WERI-Rb-1 (cell line): Measurements from ENCODE around the gene LBX1.

ENCODE experiments used
- DNase-seq: peaks from one replicate; pipeline ENCODE4 v3.0.0-alpha.2; 2020
- H3K27ac ChIP-seq: fragments of 250-450 bp; sonication (Bioruptor Pico); 2 replicates; pipeline ENCODE4 v1.5.1; 2020; ENCODE audit warnings: mild to moderate bottlenecking, moderate library complexity
- H3K27me3 ChIP-seq: fragments of 250-450 bp; sonication (Bioruptor Pico); 2 replicates; pipeline ENCODE4 v1.5.1; 2021; ENCODE audit warnings: mild to moderate bottlenecking, low read depth, moderate library complexity; ENCODE audit not compliant: insufficient read depth, severe bottlenecking
- H3K36me3 ChIP-seq: fragments of 250-450 bp; sonication (Bioruptor Pico); 2 replicates; pipeline ENCODE4 v1.5.1; 2020; ENCODE audit warnings: mild to moderate bottlenecking, moderate library complexity
- H3K4me3 ChIP-seq: 2 replicates; pipeline ENCODE4 v1.5.1; 2011; ENCODE audit warnings: low read depth, mild to moderate bottlenecking, control low read depth, low read length
- H3K9me3 ChIP-seq: fragments of 250-450 bp; sonication (Bioruptor Pico); 2 replicates; pipeline ENCODE4 v1.5.1; 2021; ENCODE audit warnings: mild to moderate bottlenecking, moderate library complexity; ENCODE audit not compliant: severe bottlenecking
- TF ChIP-seq, protein P1 (sequence below): IDR thresholded peaks from 2 replicates; pipeline ENCODE4 v1.5.1; 2011; ENCODE audit warnings: low read depth, mild to moderate bottlenecking, control low read depth, inconsistent platforms, low read length

Gene LBX1

GRCh38 chr10:101261702-101262101 lies 32.4 kb upstream of the LBX1 start:
- Histone ChIP-seq H3K27me3 (no peaks in the 10 kb centered on the region), H3K4me3 (peak overlapping the region; percentile 38; the same call in 1 of the 2 replicates), H3K9me3 (no peaks in the 10 kb centered on the region), H3K36me3 (no peaks in the 10 kb centered on the region), H3K27ac (peak overlapping the region; percentile 83)
- peak; percentile 20 for DNase-seq
- TF ChIP-seq, protein P1, sequence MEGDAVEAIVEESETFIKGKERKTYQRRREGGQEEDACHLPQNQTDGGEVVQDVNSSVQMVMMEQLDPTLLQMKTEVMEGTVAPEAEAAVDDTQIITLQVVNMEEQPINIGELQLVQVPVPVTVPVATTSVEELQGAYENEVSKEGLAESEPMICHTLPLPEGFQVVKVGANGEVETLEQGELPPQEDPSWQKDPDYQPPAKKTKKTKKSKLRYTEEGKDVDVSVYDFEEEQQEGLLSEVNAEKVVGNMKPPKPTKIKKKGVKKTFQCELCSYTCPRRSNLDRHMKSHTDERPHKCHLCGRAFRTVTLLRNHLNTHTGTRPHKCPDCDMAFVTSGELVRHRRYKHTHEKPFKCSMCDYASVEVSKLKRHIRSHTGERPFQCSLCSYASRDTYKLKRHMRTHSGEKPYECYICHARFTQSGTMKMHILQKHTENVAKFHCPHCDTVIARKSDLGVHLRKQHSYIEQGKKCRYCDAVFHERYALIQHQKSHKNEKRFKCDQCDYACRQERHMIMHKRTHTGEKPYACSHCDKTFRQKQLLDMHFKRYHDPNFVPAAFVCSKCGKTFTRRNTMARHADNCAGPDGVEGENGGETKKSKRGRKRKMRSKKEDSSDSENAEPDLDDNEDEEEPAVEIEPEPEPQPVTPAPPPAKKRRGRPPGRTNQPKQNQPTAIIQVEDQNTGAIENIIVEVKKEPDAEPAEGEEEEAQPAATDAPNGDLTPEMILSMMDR: 0 out of 2 replicates have a peak, but pooled peaks have one; percentile 4

DNA sequence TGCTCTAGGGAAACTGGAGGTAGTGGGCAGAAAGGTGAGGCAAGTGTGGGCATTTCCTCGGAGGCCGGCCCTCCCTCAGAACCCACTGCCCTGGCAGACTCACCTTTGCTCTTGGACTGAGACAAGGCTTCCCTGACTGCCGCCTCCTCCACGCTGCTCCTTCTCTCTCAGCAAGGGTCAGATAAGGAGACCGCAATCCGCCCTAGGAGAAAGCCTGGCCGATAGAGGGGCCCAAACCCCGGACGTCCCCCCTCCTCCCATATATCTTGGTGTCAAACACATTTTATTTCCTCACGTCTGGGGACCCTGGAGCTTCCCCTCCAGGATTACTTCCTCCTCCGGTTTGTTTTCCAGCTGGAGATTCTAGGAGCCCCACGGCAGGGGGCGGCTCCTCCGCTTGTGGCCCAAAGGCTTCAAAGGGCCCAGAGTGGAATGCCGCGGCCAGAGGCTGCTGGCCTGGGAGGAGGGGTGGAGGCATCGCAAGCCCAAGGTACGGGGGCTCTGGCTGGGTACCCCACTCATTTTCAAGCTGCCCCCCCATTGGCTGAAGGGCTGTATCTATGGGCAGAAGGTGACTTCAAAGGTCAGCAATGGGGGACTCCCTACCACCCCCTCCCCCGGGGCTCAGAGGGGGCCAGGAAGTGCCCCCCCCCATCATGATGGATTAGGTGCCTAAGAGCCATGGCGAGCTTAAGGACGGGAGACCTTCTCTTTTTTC lies 31.7 kb upstream of the LBX1 start:
- peak; percentile 71 for DNase-seq

GRCh38 chr10:101258179-101258885 lies 29.1 kb upstream of the LBX1 start:
- H3K9me3 ChIP-seq: no peaks in the 10 kb centered on the region
- H3K4me3 ChIP-seq: no peak overlapping the region
- H3K27me3 ChIP-seq: no peaks in the 10 kb centered on the region
- H3K36me3 ChIP-seq: no peaks in the 10 kb centered on the region
- peak; percentile 57 for DNase-seq
- no peak overlapping the region for H3K27ac ChIP-seq
- TF ChIP-seq, protein P1: no peak

More for the DNA sequence above, 31.7 kb upstream of the LBX1 start:
- H3K4me3 ChIP-seq: peak overlapping the region; percentile 38
- H3K27ac ChIP-seq: peak overlapping the region; percentile 83
- TF ChIP-seq, protein P1: no peak
- H3K27me3 ChIP-seq: no peaks in the 10 kb centered on the region
- H3K36me3 ChIP-seq: no peaks in the 10 kb centered on the region
- no peaks in the 10 kb centered on the region for H3K9me3 ChIP-seq

- H3K4me3 ChIP-seq: no peak overlapping the region
- TF ChIP-seq, protein P1: no peak
- no peak overlapping the region for H3K27ac ChIP-seq
- no peaks in the 10 kb centered on the region for H3K27me3 ChIP-seq
- no peaks in the 10 kb centered on the region for H3K9me3 ChIP-seq
- no peak for DNase-seq
- H3K36me3 ChIP-seq: no peaks in the 10 kb centered on the region
Measured at GRCh38 chr10:101257491-101257890, 28.2 kb upstream of the LBX1 start.

DNA sequence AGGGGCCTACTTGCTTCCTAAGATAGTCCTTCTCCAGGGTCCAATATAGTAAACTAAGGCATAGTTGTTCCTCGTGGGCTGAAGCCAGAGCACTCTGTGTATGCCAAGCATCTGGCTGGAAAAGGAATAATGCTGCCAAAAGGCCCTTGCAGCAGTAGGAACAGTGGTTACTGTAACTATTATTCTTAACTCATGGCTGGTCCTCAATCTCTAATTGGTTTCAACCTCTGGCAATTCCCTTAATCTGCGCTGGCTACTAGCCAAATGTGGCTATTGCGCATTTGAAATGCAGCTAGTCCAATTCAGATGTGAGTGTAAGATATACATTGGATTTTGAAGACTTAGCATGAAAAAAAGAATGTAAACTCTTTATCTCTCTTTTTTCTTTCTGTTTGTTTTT lies 27.8 kb upstream of the LBX1 start:
- no peak for DNase-seq
- H3K9me3 ChIP-seq: no peaks in the 10 kb centered on the region
- no peaks in the 10 kb centered on the region for H3K36me3 ChIP-seq
- TF ChIP-seq, protein P1: no peak
- no peaks in the 10 kb centered on the region for H3K27me3 ChIP-seq
- H3K27ac ChIP-seq: no peak overlapping the region
- H3K4me3 ChIP-seq: no peak overlapping the region
